Activated naive CD4-positive, alpha-beta T cell treated with anti-CD3 and anti-CD28 coated beads, Interleukin-2, amount 50 U/mL, for 72 hours (primary cell): ENCODE measurements around the gene ADGB. TPM values are rescaled to one million over a fixed set of nuclear protein-coding genes. Genes with fewer than 3 reads are reported as not detected.
"Not testable (repeated sequence)": the region's sequence is repeated elsewhere in the genome, so short reads cannot be mapped to it uniquely, and the experiment has no call there.

ENCODE experiments used
- ATAC-seq, 2 donors: fragments of 150-1000 bp; cut with Tn5 transposase; 2 replicates each; pipeline ENCODE4 v1.10.0; 2021; ENCODE audit warnings: mild to moderate bottlenecking in 2 of 2, moderate library complexity in 2 of 2
- DNase-seq, 2 donors: peaks; one replicate each; pipeline ENCODE4 v3.0.0; 2021 to 2022; ENCODE audit warnings: low spot score in 2 of 2
- H3K27ac Mint-ChIP-seq, 2 donors: one replicate each; pipeline ENCODE4 v1.8.0; 2022; ENCODE audit warnings: mild to moderate bottlenecking in 2 of 2, mixed read lengths in 2 of 2
- H3K36me3 Mint-ChIP-seq, 2 donors: one replicate each; pipeline ENCODE4 v1.8.0; 2022; ENCODE audit warnings: mixed read lengths in 2 of 2
- H3K9me3 Mint-ChIP-seq, 2 donors: one replicate each; pipeline ENCODE4 v1.8.0; 2022; ENCODE audit warnings: mixed read lengths in 2 of 2
- total RNA-seq, 2 donors: library from RNA; stranded (reverse); gene quantifications; one replicate each; pipeline ENCODE4 v1.2.3, GENCODE V29; 2022

Gene ADGB
- total RNA-seq, 2 donors from 2014 or later, result not detected

GRCh38 chr6:146785001-146785585, 186.3 kb downstream of the ADGB start:
- Mint-ChIP-seq H3K9me3 (no peaks in the 10 kb centered on the region), H3K36me3 (no peaks in the 10 kb centered on the region), H3K27ac (no peak overlapping the region)
- DNase-seq (peak in 1 of 2 donors; percentile 35), ATAC-seq (peak; percentile 86 to 94)

GRCh38 chr6:146787876-146788508, 189.2 kb downstream of the ADGB start:
- Mint-ChIP-seq H3K27ac (no peak overlapping the region), H3K9me3 (peaks cover 0 to 7% of the 10 kb centered on the region in 2 donors), H3K36me3 (peaks cover under 1 to 9% of the 10 kb centered on the region in 2 donors)
- ATAC-seq (no peak), DNase-seq (no peak)

GRCh38 chr6:146790561-146791091, 191.9 kb downstream of the ADGB start:
- Mint-ChIP-seq H3K9me3 (peaks cover 0 to 11% of the 10 kb centered on the region in 2 donors), H3K27ac (no peak overlapping the region), H3K36me3 (peaks cover 11 to 18% of the 10 kb centered on the region in 2 donors)
- ATAC-seq (peak in 1 of 2 donors; percentile 43), DNase-seq (no peak)

GRCh38 chr6:146791930-146792329, 193.2 kb downstream of the ADGB start:
- ATAC-seq (no peak), DNase-seq (no peak)
- Mint-ChIP-seq H3K27ac (no peak overlapping the region), H3K9me3 (peaks cover 0 to 17% of the 10 kb centered on the region in 2 donors), H3K36me3 (peaks cover 17 to 18% of the 10 kb centered on the region in 2 donors)

DNA sequence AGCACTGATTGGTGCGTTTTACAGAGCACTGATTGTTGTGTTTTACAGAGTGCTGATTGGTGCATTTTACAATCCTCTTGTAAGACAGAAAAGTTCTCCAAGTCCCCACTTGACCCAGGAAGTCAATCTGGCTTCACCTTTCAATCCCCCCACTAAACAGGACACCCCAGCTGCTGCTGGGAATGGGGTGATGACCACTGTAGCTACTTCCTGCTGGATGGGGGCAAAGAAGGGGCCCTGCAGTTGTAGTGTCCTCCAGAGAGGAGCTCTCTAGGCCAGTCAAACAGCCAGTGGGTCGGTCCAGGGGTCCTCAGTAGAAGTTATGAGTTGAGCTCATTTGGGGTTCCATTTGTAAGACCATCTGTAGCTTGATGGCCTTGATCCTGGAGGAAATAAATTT, 194.4 kb downstream of the ADGB start:
- Mint-ChIP-seq H3K36me3 (peaks cover 17 to 18% of the 10 kb centered on the region in 2 donors), H3K9me3 (peaks cover 0 to 17% of the 10 kb centered on the region in 2 donors)
- not testable (repeated sequence) for DNase-seq, H3K27ac Mint-ChIP-seq, ATAC-seq

GRCh38 chr6:146795479-146796133, 196.8 kb downstream of the ADGB start:
- Mint-ChIP-seq H3K9me3 (peaks cover 0 to 17% of the 10 kb centered on the region in 2 donors), H3K27ac (no peak overlapping the region), H3K36me3 (peaks cover 17 to 18% of the 10 kb centered on the region in 2 donors)
- ATAC-seq, result peak in 1 of 2 donors; percentile 47
- DNase-seq, result no peak

DNA sequence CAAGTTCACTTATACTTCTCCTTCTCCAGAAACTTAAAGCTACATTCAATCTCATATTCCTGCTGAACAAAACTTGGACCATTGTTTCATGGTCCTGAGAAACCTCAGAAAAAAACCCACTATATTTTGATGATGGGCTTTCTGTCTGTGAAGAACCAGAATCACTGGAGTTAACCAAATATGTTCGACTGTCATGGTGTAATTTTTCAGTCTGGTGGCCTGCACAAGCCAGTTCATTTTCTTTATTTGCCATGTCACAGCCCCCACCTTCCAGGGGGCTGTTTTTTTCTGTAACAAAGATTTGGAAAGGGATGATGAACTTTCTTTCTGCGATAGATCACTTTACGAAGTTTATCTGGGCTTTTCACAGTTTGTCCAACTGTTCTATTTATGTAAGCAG, 204.4 kb downstream of the ADGB start:
- DNase-seq, H3K9me3 Mint-ChIP-seq, H3K36me3 Mint-ChIP-seq, H3K27ac Mint-ChIP-seq, ATAC-seq: not testable (repeated sequence)

GRCh38 chr6:146803601-146804000, 204.8 kb downstream of the ADGB start:
- Mint-ChIP-seq H3K36me3 (no peaks in the 10 kb centered on the region), H3K9me3 (no peaks in the 10 kb centered on the region), H3K27ac (no peak overlapping the region)
- no peak for DNase-seq
- no peak for ATAC-seq

- no peaks in the 10 kb centered on the region for H3K36me3 Mint-ChIP-seq
These were observed 207.0 kb downstream of the ADGB start for GRCh38 chr6:146805546-146806325.

DNA sequence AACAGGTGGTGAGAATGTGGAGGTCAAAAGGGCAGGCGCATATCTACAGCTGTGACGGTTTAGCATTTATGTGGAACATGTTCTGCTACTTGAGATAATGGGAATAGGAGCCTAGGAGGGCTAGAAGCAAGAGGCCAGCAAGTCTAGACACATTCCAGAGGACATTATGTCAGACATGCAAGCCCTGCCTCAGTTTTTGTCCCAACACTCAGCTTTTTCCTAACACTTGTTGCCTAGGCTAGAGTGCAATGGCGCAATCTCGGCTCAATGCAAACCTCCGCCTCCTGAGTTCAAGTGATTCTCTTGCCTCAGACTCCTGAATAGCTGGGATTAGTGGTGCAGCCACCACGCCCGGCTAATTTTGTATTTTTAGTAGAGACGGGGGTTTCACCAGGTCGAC, 210.2 kb downstream of the ADGB start:
- not testable (repeated sequence) for H3K36me3 Mint-ChIP-seq, DNase-seq, H3K9me3 Mint-ChIP-seq, ATAC-seq, H3K27ac Mint-ChIP-seq

More at GRCh38 chr6:146805546-146806325, 207.0 kb downstream of the ADGB start:
- Mint-ChIP-seq H3K9me3 (no peaks in the 10 kb centered on the region), H3K27ac (no peak overlapping the region)
- ATAC-seq, result no peak
- no peak for DNase-seq

DNA sequence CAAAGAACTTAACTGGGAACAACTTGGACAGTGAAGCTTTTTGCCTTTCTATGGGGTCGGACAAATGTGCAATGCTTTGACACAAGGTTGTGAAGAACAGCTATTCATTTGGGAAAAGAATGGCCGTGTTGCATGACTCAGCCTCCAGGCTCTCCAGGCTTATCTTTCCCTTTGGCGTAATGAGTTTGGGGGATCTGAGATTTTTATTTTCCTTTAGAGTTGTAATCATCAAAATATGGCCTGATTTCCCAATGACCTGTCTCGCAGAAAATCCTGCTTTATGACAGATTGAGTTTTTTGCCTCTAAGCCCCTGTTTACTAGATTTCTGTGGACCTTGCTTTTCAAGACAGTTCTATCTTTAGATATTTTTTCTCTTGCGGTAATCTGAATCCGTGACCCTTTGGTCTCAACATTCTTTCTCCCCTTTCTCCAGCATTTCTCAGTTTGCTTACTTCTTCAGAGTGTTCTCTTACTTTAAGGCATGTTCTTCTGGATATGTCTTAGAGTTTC, 214.1 kb downstream of the ADGB start:
- not testable (repeated sequence) for H3K27ac Mint-ChIP-seq, H3K9me3 Mint-ChIP-seq, DNase-seq, H3K36me3 Mint-ChIP-seq, ATAC-seq

DNA sequence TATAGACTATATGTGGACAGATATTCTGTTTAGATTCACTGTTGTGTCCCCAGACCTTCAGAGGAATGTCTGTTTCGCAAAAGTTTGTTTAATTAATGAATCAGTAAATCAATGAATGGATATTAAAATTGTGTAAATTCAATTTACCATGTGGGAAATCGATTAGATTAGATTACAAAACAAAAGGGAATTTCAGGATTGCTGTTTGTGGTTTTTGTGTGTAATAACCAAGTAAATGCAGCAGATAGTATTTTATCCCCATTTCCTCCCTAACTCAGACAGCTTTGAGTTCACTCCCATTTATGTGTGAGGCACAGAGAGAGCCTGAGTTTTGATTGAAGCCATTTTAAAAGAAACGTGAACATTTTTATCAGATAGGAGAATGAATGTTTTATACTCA, 214.8 kb downstream of the ADGB start:
- DNase-seq (no peak), ATAC-seq (no peak)
- H3K36me3 Mint-ChIP-seq, result no peaks in the 10 kb centered on the region
- no peak overlapping the region for H3K27ac Mint-ChIP-seq
- no peaks in the 10 kb centered on the region for H3K9me3 Mint-ChIP-seq

DNA sequence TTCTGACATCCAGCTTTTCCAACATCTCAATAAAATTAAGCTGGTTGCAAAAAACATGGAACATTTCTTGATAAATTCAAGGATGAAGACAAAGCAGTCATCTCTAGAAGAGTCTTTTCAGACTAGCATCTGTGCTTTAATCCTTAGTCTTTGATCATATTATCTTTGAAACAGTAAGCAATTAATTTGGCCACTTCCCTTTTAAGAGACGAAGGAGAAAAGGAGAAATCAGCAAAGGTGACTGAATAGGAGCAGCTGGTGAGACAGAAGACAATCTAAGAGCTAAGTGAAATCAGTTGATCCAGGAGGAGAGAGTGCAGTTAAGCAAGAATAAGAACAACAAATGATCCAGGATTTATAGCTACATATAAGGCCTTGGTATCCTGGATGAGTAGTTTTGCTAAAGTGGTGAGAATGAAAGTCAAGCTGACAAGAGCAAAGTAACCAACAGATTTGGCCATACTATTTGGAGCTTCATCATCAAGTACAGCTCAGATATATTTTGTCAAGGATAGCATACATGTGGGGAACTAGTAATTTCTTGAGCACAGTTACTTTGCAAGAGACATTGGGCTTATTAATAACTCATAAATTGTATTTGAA, 215.5 kb downstream of the ADGB start:
- ATAC-seq, result no peak
- Mint-ChIP-seq H3K36me3 (no peaks in the 10 kb centered on the region), H3K27ac (no peak overlapping the region), H3K9me3 (no peaks in the 10 kb centered on the region)
- DNase-seq, result no peak

DNA sequence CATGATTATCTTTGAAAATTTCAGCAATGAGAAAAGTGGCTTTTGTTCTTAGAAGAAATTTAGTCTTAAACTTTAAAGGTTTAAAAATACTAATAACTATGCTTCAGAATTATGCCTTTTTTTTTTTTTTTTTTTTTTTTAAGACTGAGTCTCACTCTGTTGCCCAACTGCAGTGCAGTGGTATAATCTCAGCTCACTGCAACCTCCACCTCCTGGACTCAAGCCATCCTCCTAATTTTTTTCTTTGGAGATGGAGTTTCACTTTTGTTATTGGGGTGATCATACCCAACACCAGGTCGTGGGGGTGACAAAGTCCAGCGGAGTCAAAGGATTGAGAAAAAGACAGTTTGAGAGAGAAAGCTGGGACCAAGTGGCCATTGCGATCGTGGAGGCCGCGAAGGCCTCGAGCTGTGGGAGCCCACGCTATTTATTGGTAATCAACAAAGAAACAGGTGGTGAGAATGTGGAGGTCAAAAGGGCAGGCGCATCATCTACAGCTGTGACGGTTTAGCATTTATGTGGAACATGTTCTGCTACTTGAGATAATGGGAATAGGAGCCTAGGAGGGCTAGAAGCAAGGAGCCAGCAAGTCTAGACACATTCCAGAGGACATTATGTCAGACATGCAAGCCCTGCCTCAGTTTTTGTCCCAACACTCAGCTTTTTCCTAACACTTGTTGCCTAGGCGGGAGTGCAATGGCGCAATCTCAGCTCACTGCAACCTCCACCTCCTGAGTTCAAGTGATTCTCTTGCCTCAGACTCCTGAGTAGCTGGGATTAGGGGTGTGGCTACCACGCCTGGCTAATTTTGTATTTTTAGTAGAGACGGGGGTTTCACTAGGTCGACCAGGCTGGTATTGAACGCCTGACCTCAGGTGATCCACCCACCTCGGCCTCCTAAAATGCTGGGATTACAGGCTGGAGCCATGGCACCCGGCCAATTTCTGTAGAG, 217.0 kb downstream of the ADGB start:
- not testable (repeated sequence) for H3K27ac Mint-ChIP-seq, H3K36me3 Mint-ChIP-seq, H3K9me3 Mint-ChIP-seq, DNase-seq, ATAC-seq

GRCh38 chr6:146819596-146820320, 221.0 kb downstream of the ADGB start:
- ATAC-seq, result no peak
- DNase-seq, result no peak
- no peaks in the 10 kb centered on the region for H3K36me3 Mint-ChIP-seq
- H3K9me3 Mint-ChIP-seq, result no peaks in the 10 kb centered on the region
- H3K27ac Mint-ChIP-seq, result no peak overlapping the region
